ENCODE measurements around the gene ENG.

DNA sequence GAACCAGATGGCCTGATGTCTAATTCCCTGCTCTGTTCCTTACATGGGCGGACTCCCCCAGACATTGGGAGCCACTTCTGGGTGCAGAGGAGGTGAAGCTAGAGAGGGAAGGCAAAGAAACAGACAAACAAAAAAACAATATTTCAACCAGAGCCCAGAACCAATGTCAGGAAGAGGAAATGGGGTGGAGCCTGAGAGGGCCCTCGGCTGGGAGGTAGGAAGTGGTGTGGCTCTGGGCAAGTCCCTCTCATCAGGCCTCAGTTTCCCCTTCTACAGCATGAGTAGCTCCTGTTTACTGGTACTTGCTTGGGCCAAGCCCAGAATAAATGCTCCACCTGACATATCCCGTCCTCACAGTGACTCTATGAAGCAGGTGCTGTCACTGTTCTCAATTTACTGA, 87.0 kb downstream of the ENG start:
- TF ChIP-seq CTCF (conservative IDR thresholded peaks at IDR 0.05; ENCODE audit: low read depth in 2 of 2) (no peak), POLR2AphosphoS5 (IDR thresholded peaks at IDR 0.05; ENCODE audit: low read depth) (no peak)

Data from GM23338 (cell line).